IPS DF 6.9 (cell line): ENCODE results near the gene JDP2.
A peak's percentile ranks its signal among the peaks of the same experiment; 100 is the strongest.
"Not testable (repeated sequence)": the region's sequence is repeated elsewhere in the genome, so short reads cannot be mapped to it uniquely, and the experiment has no call there.

Source experiments
- DNase-seq: peaks from one replicate; pipeline ENCODE4 v3.0.0-alpha.2; 2013; ENCODE audit warnings: low read depth, low spot score
- H3K27ac ChIP-seq: one replicate; pipeline ENCODE4 v1.5.1; 2013; ENCODE audit warnings: low read length, control low read depth
- H3K27me3 ChIP-seq: 2 replicates; pipeline ENCODE4 v1.6.1; 2013; ENCODE audit warnings: mild to moderate bottlenecking, low read length; ENCODE audit not compliant: control insufficient read depth, insufficient read depth
- H3K36me3 ChIP-seq: 2 replicates; pipeline ENCODE4 v1.6.1; 2013; ENCODE audit warnings: low read length; ENCODE audit not compliant: control insufficient read depth, insufficient read depth
- H3K4me1 ChIP-seq: 2 replicates; pipeline ENCODE4 v1.6.1; 2013; ENCODE audit warnings: low read length; ENCODE audit not compliant: control insufficient read depth, insufficient read depth
- H3K4me3 ChIP-seq: 2 replicates; pipeline ENCODE4 v1.5.1; 2013; ENCODE audit warnings: mild to moderate bottlenecking, low read length
- H3K9me3 ChIP-seq: 2 replicates; pipeline ENCODE4 v1.6.1; 2013; ENCODE audit warnings: low read length, inconsistent platforms; ENCODE audit not compliant: control insufficient read depth, insufficient read depth
- WGBS: extraction: QIAGEN DNeasy Blood & Tissue Kit; methylation state at CpG from one replicate; pipeline ENCODE4 v1.1.7; 2013; ENCODE audit warnings: mixed read lengths, missing lambda C conversion rate; ENCODE audit not compliant: insufficient read length, insufficient coverage; 5-methylcytosine and 5-hydroxymethylcytosine counted together

JDP2 gene

DNA sequence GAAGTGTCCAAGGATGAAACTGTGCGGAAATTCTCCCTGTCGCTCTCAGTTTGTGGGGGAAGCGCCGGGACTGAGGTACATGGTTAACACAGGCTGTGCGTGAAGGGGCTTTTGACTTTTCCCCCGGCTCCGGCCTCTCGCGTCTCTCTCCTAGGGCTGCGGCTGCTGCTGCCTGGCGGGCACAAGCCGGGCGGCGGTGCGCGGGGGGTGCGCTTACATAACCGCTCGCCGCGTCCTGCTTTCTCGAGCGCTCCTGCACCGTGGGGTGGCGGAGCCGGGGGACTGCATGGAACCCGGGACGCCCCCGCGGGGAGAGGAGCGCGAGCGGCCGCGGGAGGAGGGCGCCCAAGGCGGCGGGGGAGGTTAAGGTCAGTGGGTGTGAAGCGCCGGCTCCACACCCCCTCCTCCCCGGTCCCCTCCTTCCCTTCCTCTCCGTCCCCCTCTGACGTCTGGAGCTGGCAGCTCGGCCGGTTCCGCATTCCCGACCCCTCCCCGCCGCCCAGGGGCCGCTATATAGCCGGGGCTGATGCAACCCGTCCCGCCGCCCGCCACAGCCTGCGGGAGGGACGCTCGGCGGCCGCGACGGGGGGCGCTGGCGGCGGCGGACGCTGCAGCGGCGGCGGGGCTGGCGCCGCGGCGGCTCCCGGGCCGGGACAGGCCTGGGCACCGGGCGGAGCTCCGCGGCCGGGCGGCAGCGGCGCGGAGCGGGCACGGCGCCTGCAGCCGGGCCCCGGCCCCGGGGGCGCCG is at the start of gene JDP2:
JDP2 (plus strand) TSS at position 541 of the 748 bp plus-strand sequence. CDS start 9,899 bp downstream, outside the sequence.
- Histone ChIP-seq H3K36me3 (no peaks in the 10 kb centered on the region), H3K9me3 (no peaks in the 10 kb centered on the region), H3K27ac (no peak within 1 kb of the TSS), H3K4me3 (peak within 1 kb of the TSS; percentile 69; the same call in 1 of the 2 replicates), H3K4me1 (peaks cover 8% of the 10 kb centered on the region), H3K27me3 (peaks cover 3% of the 10 kb centered on the region; the same call in 1 of the 2 replicates)
- DNase-seq = no peak
- WGBS = no CpG with 5 or more reads among the region's 93 CpGs

DNA sequence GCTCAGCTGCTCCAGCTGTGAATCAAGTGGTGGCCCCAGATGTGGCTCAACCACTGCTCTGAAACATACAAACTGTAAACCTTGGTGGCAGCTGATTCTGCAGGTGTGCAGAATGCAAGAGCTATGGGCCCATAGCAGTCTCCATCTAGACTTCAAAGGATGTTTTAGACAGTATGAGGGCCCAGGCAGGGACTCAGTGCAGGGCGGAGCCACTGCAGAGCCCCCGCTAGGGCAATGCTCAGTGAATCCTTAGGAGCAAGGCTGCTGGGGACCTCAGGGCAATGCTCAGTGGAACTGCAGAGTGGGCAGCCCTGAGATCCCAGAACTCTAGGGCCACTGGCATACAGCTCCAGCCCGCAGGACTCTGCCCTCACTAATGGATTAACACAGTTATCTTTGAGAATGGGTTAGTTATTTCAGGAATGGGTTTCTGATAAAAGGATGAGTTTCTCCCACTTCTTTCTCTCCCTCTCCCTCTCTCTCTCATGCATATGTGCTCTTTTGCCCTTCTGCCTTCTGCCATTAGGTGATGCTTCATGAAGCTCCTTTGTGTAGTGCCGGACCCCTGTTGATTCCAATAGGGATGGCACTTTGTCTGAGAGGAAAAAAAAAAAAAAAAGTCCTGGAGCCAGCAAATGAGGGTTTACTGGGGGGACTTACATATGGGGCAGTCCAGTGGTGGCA is 48.4 kb upstream of the JDP2 start:
- Histone ChIP-seq H3K36me3 (no peaks in the 10 kb centered on the region), H3K4me1 (0 out of 2 replicates have a peak, but pooled peaks cover 1% of the 10 kb centered on the region), H3K27me3 (no peaks in the 10 kb centered on the region), H3K9me3 (no peaks in the 10 kb centered on the region), H3K4me3 (no peak overlapping the region), H3K27ac (no peak overlapping the region)
- no CpG with 5 or more reads among the region's 4 CpGs for WGBS
- no peak for DNase-seq

DNA sequence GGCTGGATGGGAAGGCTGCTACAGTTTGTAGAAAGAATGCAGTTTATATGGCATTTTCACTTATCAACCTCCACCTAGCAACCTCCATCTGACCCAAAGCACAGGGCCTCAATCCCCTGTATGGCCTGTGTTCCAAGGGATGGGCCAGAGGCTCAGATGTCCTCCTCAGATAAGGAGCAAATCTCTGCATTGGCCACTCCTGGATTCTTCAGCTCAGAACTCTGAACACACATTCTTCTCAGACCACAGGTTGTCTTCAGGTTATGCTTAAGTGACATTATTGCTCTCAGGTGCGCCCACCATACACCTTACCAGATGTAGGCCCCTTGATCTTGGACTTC is 47.9 kb upstream of the JDP2 start:
- Histone ChIP-seq H3K27me3 (no peaks in the 10 kb centered on the region), H3K36me3 (no peaks in the 10 kb centered on the region), H3K9me3 (no peaks in the 10 kb centered on the region), H3K27ac (no peak overlapping the region), H3K4me3 (no peak overlapping the region), H3K4me1 (0 out of 2 replicates have a peak, but pooled peaks cover 1% of the 10 kb centered on the region)
- WGBS = no CpG with 5 or more reads among the region's 1 CpG
- no peak for DNase-seq

- Histone ChIP-seq H3K4me1 (0 out of 2 replicates have a peak, but pooled peaks cover 1% of the 10 kb centered on the region), H3K27me3 (no peaks in the 10 kb centered on the region), H3K4me3 (no peak overlapping the region), H3K27ac (no peak overlapping the region), H3K36me3 (no peaks in the 10 kb centered on the region), H3K9me3 (no peaks in the 10 kb centered on the region)
- WGBS = no CpG with 5 or more reads among the region's 2 CpGs
- DNase-seq = no peak
These were observed 47.2 kb upstream of the JDP2 start for GRCh38 chr14:75380656-75381055.

GRCh38 chr14:75381642-75382041 is 46.2 kb upstream of the JDP2 start:
- H3K4me3 ChIP-seq = no peak overlapping the region
- no peak overlapping the region for H3K27ac ChIP-seq
- H3K27me3 ChIP-seq = no peaks in the 10 kb centered on the region
- 0 out of 2 replicates have a peak, but pooled peaks cover 1% of the 10 kb centered on the region for H3K4me1 ChIP-seq
- H3K9me3 ChIP-seq = no peaks in the 10 kb centered on the region
- H3K36me3 ChIP-seq = no peaks in the 10 kb centered on the region
- no peak for DNase-seq

- WGBS = no CpG with 5 or more reads among the region's 9 CpGs
- H3K27ac ChIP-seq = not testable (repeated sequence)
These were observed 44.6 kb upstream of the JDP2 start for GRCh38 chr14:75383219-75383618.

DNA sequence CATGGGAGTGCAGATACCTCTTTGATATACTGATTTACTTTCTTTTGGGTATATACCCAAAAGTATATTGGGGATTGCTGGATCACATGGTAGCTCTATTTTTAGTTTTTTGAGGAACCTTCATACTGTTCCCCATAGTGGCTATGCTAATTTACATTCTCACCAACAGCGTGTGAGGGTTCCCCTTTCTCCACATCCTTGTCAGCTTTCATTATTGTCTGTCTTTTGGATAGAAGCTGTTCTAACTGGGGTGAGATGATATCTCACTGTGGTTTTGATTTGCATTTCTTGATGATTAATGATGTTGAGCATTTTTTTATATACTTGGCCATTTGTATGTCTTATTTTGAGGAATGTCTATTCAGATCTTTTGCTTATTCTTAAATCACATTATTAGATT is 44.1 kb upstream of the JDP2 start:
- H3K36me3 ChIP-seq = no peaks in the 10 kb centered on the region
- H3K27ac ChIP-seq = no peak overlapping the region
- H3K4me3 ChIP-seq = no peak overlapping the region
- no peaks in the 10 kb centered on the region for H3K27me3 ChIP-seq
- no peaks in the 10 kb centered on the region for H3K9me3 ChIP-seq
- DNase-seq = no peak
- 0 out of 2 replicates have a peak, but pooled peaks cover 1% of the 10 kb centered on the region for H3K4me1 ChIP-seq
- no CpG with 5 or more reads among the region's 1 CpG for WGBS

More at GRCh38 chr14:75383219-75383618, 44.6 kb upstream of the JDP2 start:
- not testable (repeated sequence) for H3K4me1 ChIP-seq, H3K36me3 ChIP-seq, H3K4me3 ChIP-seq, H3K27me3 ChIP-seq, DNase-seq, H3K9me3 ChIP-seq

DNA sequence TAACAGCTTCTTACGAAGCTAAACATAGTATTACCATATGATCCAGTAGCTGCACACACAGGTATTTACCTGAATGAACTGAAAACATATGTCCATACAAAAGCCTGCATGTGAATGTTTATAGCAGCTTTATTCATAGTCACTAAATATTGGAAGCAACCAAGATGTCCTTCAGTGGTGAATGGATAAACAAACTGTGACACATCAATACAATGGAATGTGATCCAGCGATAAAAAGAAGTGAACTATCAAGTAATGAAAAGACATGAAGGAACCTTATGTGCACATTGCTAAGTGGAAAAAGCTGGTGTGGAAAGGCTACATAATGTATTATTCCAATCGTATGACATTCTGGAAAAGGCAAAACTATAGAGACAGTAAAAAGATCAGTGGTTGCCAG is 38.1 kb upstream of the JDP2 start:
- Histone ChIP-seq H3K27ac (no peak overlapping the region), H3K4me3 (no peak overlapping the region), H3K27me3 (no peaks in the 10 kb centered on the region), H3K4me1 (no peaks in the 10 kb centered on the region; the same call in 1 of the 2 replicates), H3K9me3 (no peaks in the 10 kb centered on the region), H3K36me3 (no peaks in the 10 kb centered on the region)
- DNase-seq = no peak
- WGBS = no CpG with 5 or more reads among the region's 3 CpGs

- Histone ChIP-seq H3K4me3 (no peak overlapping the region), H3K4me1 (no peaks in the 10 kb centered on the region; the same call in 1 of the 2 replicates), H3K27ac (no peak overlapping the region), H3K36me3 (no peaks in the 10 kb centered on the region), H3K27me3 (no peaks in the 10 kb centered on the region), H3K9me3 (no peaks in the 10 kb centered on the region)
- DNase-seq = no peak
- no CpG with 5 or more reads among the region's 3 CpGs for WGBS
These were observed 37.6 kb upstream of the JDP2 start for GRCh38 chr14:75390183-75390582.

DNA sequence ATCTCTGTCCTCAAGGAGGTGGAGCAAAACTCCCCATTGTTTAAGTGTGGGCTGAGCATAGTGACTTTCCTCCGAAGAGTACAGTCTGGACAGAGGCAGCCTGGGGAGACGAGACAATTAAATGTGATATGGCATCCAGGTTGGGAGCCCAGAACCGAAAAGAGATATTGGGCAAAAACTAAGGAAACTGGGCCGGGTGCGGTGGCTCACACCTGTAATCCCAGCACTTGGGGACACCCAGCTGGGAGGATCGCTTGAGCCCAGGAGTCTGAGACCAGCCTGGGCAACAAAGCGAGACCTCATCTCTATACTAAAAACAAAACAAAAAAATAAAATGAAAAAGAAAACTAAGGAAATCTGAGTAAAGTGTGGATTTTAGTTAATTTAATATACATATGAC is 35.9 kb upstream of the JDP2 start:
- Histone ChIP-seq H3K36me3 (no peaks in the 10 kb centered on the region), H3K9me3 (no peaks in the 10 kb centered on the region), H3K27ac (no peak overlapping the region), H3K4me3 (no peak overlapping the region), H3K27me3 (no peaks in the 10 kb centered on the region), H3K4me1 (no peaks in the 10 kb centered on the region; the same call in 1 of the 2 replicates)
- no CpG with 5 or more reads among the region's 7 CpGs for WGBS
- no peak for DNase-seq
